GM10266 (cell line): ENCODE results near the gene AFAP1L2.

Experiments
- DNase-seq: peaks from one replicate; pipeline ENCODE4 v3.0.0; 2012; ENCODE audit errors: extremely low spot score
- CTCF ChIP-seq: IDR thresholded peaks from 2 replicates; pipeline ENCODE4 v1.5.1; 2012; ENCODE audit warnings: mild to moderate bottlenecking, low read depth; ENCODE audit not compliant: control insufficient read depth, insufficient read depth; ENCODE audit errors: missing control alignments

AFAP1L2 gene

GRCh38 chr10:114372995-114373394 is 31.3 kb downstream of the AFAP1L2 start:
- no peak for DNase-seq
- TF ChIP-seq CTCF, result no peak

- TF ChIP-seq CTCF, result no peak
- no peak for DNase-seq
These were observed 32.1 kb downstream of the AFAP1L2 start for GRCh38 chr10:114372179-114372578.

GRCh38 chr10:114370966-114371365 is 33.3 kb downstream of the AFAP1L2 start:
- TF ChIP-seq CTCF, result no peak
- no peak for DNase-seq

GRCh38 chr10:114370199-114370598 is 34.1 kb downstream of the AFAP1L2 start:
- no peak for DNase-seq
- TF ChIP-seq CTCF, result no peak

GRCh38 chr10:114368057-114368391 is 36.3 kb downstream of the AFAP1L2 start:
- TF ChIP-seq CTCF, result no peak

GRCh38 chr10:114367351-114368056 is 36.8 kb downstream of the AFAP1L2 start:
- no peak for TF ChIP-seq CTCF
- DNase-seq, result no peak

More at GRCh38 chr10:114368057-114368391, 36.3 kb downstream of the AFAP1L2 start:
- no peak for DNase-seq

GRCh38 chr10:114364726-114365125 is 39.6 kb downstream of the AFAP1L2 start:
- TF ChIP-seq CTCF, result no peak
- DNase-seq, result no peak
